ENCODE data around the gene KRT33B.
"Not testable (repeated sequence)": the region's sequence is repeated elsewhere in the genome, so short reads cannot be mapped to it uniquely, and the experiment has no call there.

The KRT33B gene

DNA sequence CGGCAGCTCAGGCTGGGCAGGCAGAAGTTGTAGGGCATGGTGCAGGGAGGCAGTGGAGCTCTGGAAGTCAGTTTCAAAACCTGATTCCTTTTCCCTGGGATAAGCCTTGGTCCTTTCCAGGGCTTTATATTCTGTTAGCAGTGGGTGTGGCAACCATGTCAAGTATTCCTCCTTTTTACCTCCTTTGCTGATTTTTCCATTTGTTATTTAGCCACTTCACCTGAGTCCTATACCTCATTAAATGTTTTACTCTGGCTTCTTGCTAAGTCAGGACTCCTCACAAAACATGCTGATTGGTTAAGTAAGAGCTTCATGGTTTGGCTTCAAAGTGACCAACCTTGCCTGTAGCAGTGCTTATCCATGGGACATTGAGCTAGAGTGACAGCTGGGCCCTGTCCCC lies at the start of gene KRT33B:
Gene KRT33B (minus strand): TSS at position 101 of the 400 bp plus-strand sequence. CDS start 63 bp downstream, at position 38.
- no peak for DNase-seq (ENCODE audit: low read depth)

DNA sequence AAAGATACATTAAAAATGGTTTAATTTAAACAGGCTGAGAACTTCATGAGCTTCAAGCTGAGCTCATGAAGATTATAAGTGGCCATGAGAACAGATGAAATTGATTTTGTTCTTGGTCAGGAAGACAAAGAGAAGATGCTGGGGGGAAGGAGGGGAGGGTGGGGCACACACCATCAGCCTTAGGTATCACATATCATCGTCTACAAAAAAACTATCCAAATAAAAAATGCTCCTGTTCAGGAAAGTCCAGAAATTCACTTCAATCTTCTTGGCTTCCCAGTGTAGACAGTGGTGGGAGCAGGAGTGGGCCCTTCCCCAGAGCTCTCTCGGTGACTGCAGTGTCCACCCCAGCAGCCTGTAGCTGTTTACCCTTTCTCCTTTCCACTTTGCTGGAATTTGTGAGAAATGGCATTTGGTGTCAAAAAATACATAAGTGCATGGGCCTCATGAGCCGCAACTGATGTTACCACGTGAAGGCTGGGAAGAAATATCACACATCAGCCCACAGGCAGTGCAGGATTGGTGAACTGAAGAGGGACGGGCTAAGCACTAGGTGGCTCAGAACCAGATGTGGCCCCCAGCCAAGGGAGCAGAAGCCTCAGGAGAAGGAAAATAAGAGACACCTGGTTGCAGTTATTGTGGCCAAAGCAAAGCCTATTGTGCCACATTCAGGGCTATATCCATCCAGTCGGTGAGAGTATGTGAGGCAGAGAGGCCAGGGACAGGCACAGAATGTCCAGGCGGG lies 48.7 kb upstream of the KRT33B start:
- no peak for DNase-seq (ENCODE audit: low read depth)

DNA sequence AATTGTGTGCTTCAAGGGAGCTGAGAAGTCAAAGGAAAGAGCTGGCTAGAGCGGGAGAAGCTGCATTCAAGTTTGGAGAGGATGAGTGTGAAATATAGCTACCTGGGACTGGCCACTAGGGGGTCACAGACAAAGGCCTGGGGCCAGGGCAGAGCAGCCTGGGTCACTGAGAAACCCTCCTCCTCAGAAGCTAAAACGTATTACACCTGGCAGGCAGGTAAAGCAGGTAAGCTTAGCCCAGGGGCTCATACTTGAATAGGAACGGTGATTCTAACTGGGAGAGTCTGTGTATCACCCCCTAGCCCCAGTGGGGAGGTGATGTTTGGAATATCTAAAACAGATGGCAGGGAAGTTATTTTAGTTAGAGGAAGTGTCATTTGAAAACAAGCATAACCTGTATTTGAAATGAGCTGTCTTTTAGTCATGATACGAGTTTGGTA lies 48.0 kb upstream of the KRT33B start:
- DNase-seq (ENCODE audit: low read depth), result no peak

DNA sequence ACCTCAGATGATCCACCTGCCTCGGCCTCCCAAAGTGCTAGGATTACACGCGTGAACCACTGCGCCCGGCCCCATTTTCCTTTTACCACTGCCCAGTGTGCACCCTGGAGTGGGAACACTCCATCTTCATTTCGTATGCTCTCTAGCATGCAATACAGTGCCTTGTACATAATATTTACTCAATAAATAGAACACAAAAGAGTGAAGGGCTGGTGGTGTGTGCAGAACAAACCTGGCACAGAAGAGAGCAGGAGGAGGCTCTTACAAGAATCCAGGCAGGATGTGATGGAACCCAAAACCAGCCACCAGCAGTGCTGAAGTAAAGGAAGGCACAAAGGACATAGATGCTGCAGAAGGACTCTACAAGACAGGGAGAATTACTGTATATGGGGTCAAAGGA lies 47.5 kb upstream of the KRT33B start:
- DNase-seq (ENCODE audit: low read depth), result no peak

DNA sequence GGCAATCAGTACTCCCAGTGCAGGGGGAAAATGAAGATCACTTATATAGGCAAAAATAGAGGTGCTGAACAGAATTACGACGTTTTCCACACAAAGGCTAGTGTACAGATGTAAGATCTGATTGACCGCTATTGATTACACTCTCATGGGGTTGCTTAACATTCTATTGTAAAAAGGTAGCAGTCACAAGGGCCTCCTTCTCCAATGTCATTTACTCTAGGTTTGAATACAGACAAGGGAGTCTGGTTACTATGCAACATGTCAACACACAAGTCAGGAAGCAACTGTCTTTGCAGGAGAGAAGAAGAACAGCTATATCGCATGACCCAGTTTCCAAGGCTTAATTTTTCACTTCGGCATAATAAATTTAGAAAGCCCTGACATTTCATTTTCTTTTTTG lies 46.9 kb upstream of the KRT33B start:
- DNase-seq (ENCODE audit: low read depth), result no peak

DNA sequence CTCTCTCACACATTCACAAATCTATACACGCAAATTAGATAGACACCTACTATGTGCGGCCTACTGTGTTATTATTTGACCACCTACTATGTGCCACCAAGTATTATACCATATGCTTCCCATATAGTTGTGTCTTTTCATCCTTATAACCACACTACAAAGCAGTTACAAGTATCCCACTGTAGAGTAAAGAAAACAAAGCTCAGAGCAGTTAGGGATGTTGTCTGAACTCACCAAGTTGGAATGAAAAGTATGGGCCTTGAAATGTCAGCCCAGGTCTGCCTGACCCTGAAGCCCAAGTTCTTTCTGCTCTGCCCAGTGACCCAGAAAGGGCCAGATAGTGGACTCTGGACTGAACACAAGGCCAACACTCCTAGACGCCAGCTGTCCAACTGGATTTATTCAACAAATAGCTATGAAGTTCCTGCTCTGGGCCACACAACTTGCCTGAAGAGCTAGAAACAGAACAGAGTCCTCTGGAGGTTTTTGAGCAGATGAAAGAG lies 46.3 kb upstream of the KRT33B start:
- peak; percentile 36 for DNase-seq (ENCODE audit: low read depth)

DNA sequence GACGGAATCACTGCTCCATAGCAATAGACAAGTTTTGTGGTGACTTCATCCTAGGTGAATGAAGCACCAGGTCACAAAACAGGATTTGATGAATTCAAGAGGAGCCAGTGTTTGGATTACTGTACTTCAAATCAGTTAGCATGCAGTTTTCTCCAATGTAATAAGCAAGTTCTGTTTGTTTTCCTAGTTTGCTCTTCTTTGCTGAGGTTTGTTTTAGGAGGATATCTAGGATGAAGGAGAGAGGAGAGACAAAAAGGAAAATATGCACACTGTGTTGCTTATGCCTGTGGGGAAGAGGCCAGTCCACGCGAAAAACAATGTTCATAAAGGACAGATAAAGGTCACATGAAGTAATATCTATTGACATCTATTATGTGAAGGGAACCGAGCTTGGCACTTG lies 45.8 kb upstream of the KRT33B start:
- DNase-seq (ENCODE audit: low read depth), result no peak

DNA sequence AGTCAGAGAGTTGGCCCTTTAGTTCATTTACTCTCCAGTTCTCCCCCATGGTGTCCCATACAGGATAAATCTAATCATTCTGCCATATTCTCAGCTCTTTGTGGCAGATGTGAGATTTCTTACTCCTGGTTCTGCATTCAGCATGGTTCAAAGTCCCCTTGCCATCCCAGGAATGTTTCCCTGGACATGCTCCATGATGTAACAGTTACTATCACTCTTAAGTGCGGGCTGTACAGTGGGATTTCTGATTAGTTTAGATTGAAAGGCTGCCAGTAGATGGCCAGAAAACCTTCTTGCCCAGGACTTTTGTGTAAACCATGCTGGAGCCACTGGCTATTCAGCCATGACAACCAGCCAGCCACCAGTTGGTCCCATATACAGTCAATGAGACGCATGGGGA lies 44.4 kb upstream of the KRT33B start:
- DNase-seq (ENCODE audit: low read depth), result no peak

DNA sequence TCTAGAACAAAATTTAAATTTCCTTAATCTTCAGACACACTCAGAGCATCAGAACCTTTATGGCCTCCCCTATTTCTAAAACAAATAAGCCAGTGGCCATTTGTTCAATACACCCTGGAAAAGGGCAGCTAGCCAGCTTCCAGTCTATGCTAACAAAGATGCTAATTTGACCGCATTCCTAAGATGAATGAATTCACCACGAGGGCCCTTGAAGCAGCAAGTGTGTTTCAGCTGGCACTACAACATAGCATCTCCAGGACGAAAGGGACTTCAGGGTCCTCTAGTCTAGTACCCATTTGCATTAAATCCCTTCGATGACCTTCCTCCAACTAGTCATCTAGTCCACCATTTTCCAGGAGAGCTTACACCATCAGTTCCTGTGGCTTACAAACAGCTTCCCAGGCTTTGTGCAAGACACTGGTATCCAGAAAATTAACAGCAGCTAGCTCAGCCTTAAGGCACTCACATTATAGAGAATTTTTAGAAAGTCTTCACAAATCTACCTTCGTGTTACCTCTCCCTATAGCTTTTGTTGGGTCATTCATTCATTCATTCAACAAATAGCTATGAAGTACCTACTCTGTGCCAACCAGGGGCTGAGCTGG lies 43.8 kb upstream of the KRT33B start:
- no peak for DNase-seq (ENCODE audit: low read depth)

DNA sequence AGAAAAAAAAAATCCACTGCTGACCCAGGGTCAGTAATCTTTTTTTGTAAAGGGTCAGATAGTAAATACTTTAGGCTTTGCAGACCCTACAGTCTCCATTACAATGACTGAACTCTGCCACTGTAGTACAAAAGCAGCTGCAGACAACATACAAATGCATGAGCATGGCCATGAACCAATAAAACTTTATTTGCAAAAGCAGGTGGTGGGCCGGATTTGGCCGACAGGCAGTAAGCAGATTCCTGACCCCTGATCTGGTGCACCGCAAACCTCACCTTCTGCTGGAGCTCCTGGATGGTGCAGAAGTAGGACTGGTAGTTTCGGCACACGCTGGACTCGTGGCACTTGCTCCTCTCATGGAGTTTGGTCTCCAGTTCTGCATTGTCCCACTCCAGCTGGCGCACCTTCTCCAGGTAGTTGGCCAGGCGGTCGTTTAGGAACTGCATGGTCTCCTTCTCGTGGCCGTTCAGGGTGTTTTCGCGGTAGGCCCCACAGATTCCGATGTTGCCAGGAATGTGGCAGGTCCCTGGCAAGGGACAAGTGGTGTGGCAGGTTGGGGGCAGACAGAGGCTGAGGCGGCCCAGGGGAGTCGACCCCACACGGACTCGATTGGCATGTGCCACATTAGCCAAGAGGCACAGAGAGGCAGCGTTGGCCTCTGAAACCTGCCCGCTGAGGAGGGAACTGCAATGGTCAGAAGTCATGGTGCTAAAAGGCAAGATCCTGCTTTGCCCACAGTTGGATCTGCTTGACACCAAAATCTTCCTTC lies 41.6 kb upstream of the KRT33B start:
- DNase-seq (ENCODE audit: low read depth), result no peak

DNA sequence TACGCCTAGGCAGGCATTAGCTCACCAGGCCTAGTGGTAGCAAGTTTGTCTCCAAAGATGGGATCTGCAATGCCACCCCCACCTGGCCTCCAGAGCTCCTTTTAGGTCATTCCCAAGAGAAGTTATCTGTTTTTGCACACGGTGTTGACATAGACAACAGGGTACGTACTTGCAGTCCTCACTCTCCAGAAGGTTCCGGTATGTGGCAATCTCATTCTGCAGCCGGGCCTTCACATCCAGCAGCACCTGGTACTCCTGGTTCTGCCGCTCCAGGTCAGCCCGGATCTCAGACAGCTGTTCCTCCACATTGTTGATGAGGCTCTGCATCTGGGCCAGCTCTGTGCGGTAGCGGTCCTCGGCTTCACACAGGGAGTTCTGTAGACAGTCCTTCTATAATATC lies 37.6 kb upstream of the KRT33B start:
- DNase-seq (ENCODE audit: low read depth), result no peak

DNA sequence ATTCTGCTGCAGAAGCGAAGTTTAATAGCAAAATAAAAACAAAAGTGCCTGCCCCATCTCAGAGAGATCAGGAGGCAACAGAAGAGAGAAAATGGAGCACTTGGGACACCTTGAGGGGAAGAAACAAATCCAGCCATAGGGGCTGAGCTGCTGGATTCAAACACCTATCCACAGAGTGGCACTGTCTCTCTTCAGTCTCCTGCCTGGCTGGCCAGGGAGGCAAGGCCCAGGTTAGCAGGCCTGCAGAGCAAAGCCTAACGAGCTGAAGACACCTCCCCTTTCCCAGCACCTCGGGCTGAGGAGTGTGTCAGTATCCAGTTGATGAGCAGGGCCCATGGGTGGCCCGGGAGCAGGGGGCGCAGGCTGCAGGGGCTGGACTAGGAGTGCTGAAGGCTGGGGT lies 36.6 kb upstream of the KRT33B start:
- no peak for DNase-seq (ENCODE audit: low read depth)

DNA sequence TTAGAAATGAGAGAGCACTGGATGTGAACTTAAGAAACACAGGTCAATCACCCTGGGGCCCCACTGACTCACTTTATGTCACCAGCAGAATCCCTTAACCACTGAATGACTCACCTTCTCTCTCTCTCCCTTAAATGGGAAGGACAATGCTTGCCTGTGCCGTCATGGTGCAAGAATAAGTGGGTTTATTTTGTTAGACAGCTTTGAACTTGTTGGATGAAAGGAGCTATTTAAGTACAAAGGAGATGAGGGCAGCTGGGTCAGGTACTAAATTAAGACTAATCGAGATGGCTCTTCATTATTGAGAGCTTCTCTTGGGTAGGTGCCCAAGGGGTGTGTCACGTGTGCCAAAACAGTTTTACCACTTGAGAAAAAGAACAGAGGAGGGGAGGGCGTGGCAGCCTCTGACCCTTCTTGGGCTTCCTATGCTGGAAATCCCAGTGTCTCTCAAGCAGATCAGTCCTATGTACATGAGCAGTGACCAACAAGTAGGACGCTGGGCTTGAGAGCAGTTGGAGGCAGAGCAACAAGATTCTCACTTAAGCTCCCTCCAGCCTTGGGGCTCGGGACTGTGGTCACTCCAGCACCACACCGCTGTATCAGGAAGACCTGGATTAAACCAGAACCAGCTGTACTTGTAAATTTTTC lies 34.5 kb upstream of the KRT33B start:
- DNase-seq (ENCODE audit: low read depth), result peak; percentile 88

DNA sequence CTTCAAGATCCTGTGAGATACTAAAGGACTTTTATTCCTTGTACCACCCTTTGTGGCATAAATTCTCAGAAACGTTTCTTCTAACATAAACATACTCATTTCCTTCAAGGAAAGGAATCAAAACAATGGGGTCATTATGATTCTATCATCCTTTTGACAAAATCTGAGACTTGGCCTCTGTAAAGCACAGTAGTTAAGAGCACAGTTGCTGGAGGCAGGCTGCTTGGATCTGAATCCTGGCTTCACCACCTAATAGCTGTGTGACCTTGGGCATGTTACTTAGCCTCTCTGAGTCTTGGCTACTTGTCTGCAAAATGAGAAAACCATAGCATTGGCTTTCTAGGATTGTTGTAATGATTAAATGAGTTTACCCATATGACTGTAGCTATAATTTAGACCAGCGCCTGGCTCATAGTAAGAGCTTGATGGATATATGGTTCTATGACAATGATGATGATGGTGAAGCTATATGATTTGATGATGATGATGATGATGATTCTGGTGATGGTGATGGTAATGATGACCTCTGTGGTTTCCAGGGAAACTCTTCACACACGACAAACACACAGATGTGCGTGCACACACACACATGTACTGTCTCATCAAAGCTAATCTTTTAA lies 33.9 kb upstream of the KRT33B start:
- DNase-seq (ENCODE audit: low read depth), result no peak

DNA sequence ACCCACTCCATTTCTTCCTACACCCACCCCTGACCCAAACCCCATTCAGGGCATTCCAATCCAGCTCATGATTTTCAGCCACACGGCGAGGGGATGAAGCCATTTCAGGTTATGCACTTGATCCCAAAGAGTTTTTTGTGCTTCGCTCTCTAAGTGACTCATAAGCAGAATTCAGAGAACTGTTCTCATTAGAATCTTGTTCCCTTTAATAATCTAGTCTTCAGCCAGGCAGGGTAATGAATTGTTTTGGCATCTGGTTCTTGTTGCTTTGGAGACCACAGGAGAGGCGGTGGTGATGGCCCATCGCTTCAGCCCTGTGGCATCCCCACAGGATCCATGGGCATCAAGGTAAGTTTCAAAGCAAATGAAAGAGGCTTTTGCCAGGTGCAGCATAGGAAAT lies 32.5 kb upstream of the KRT33B start:
- DNase-seq (ENCODE audit: low read depth), result no peak

DNA sequence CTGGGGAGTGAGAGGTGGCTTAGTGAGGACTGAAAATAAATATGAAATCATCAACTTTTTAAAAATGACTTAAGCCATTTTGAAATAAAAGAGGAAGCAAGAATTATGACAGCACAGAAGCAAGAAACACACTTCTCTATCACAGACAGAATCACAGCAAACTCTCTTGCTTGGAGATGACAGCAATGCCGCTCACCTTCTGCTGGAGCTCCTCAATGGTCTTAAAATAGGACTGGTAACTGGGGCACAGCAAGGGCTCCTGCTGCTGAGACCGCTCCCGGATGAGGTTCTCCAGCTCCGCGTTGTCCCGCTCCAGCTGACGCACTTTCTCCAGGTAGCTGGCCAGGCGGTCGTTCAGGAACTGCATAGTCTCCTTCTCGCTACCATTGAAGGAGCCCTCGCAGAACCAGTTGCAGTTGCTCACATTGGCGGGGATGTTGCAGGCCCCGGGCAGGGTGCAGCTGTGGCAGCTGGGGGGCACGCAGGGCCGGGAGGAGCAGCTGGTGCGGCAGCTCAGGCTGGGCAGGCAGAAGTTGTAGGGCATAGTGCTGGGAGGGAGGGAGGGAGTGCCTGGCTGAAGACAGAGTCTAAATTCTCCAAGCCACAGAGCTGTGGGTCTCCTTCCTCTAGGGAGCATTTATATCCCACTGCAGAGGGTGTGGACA lies 27.5 kb upstream of the KRT33B start, which contains the start of gene KRT31:
Gene KRT31 (minus strand): TSS at position 613 of the 665 bp plus-strand sequence. CDS start 69 bp downstream, at position 544.
- no peak for DNase-seq (ENCODE audit: low read depth)

DNA sequence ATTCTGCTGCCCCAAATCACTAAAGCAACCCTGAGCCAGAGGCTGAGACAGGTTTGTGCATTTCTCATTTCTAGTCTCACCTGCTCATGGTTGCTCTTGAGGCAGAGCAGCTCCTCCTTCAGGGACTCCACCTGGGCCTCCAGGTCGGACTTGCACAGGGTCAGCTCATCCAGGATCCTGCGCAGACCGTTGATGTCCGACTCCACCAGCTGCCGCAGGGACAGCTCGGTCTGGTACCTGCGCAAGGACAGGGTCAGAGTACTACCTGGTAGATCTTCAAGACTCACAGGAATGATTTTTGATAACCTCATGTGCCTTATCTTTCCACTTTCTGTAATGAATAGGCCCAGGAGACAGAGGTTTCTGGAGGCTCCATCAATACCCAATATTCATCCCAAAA lies 26.7 kb upstream of the KRT33B start:
- DNase-seq (ENCODE audit: low read depth), result no peak

DNA sequence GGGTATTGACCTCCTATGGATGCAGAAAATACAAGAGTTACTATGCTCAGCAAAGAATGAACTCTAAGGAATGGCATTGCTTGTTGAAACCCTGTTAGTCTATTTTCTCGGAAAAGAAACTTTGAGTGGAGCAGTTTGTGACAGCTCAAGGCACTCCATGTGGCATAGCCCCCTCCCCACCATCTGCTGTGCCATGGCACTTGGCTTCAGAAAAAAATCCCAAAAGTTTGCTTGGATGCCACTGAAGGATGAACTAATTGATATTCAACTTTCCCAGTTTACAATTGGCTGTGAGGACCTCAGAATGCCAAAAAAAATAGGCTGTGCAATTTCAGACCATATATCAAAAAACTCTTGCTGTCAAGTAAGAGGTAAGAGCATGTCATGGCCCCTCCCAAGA lies 26.0 kb upstream of the KRT33B start:
- no peak for DNase-seq (ENCODE audit: low read depth)

DNA sequence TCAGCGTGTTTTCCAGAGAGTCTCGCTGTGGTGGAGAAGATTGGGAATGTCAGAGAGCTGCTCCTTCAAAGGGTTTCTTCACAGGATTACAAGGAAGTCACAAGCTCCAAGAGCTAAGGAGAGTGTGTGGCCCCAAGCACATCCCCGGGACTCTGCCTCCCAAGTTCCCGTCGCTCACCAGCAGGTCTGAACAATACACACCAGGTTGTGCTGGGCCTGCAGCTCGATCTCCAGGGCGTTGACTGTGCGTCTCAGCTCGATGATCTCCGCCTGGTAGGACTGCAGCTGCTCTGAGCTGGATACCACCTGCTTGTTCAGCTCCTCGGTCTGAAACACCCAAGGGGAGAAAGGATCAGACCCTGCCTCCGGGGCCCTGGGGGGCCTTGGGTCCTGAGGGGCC lies 25.4 kb upstream of the KRT33B start:
- DNase-seq (ENCODE audit: low read depth), result not testable (repeated sequence)

DNA sequence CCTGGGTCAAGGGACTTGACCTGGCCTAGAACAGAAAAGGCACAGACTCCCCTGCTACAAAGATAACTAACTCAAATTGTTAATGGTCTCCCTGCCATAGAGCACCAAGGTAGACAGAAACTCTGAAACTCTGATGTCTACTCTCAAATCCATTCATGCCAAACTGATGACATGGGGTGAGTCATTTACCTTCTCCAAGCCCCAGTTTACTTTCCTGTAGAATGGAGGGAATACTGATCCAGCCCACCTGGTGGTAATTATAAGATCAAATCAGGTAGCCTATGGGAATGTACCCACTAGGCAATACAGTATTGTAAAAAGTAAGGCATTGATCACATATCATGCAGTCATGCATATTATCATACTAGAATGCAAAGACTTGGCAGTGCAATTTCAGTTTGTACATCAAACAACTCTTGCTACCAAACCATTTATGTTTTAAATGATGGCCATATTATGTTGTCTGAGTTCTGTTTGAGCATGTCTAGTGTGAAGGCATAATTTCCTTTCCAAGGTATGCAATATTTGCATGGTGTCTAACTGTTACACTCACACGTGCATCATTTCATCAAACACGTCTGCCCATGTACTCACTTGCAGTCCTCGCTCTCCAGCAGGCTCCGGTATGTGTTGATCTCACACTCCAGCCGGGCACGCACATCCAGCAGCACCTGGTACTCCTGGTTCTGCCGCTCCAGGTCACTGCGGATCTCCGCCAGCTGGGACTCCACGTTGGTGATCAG lies 24.8 kb upstream of the KRT33B start:
- no peak for DNase-seq (ENCODE audit: low read depth)

DNA sequence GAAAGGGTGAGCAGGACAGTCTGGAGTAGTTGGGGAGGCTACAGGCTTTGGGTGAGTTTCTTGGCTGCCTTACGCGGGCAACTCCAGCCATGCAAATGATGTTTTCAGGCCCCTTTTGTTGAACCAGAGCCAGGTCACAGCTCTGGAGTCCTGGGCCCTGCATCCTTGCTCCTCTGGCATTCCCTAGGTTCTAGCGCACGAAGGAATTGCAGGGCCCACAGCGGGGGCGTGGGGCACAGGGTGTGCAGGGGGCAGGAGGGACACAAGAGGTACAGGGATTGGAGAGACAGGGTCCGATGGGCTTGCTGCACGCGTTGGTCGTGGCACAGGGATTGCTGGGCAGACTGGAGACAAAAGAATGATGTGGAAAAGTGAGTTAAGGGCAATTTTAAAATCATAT lies 24.2 kb upstream of the KRT33B start:
- DNase-seq (ENCODE audit: low read depth), result no peak
